HepG2 (cell line): ENCODE measurements around the gene FAM168A. TPM values are rescaled to one million over a fixed set of nuclear protein-coding genes. Genes with fewer than 3 reads are reported as not detected.

Experiments used
- ATAC-seq: fragments of 200-7000 bp; cut with Tn5 transposase; 3 replicates; pipeline ENCODE4 v1.9.1; 2020; ENCODE audit warnings: mild to moderate bottlenecking, moderate library complexity
- BruUV-seq: library from RNA; stranded (reverse); fragments of 400-500 nt; replicated peaks from 2 replicates; lab custom pipeline; 2021; lab: Mats Ljungman, UMichigan
- CTCF ChIA-PET: fragments of 300-600 bp; formaldehyde crosslinking; extraction: SDS; loops from one replicate; lab custom pipeline; 2021; ENCODE audit warnings: low total read pairs, inconsistent platforms, low intra/inter-chr PET ratio; lab: Yijun Ruan, JAX
- POLR2A ChIA-PET: fragments of 350-600 bp; sonication (Branson Sonifier 250); formaldehyde crosslinking; loops from one replicate; lab custom pipeline; 2020; ENCODE audit warnings: antibody characterized with exemption, inconsistent platforms; lab: Yijun Ruan, JAX
- DNase-seq: peaks from one replicate; pipeline ENCODE4 v3.0.0-alpha.2; 2015; ENCODE audit warnings: low spot score
- FAIRE-seq: peaks from 3 replicates; lab custom pipeline; 2011; peaks lifted over from hg19 to GRCh38; lab: Jason Lieb, UNC
- H2AFZ ChIP-seq: one replicate; pipeline ENCODE4 v1.6.1; 2011; ENCODE audit warnings: low read length, inconsistent platforms
- H3K27ac ChIP-seq: fragments of 300-600 bp; 3 replicates; pipeline ENCODE4 v1.8.0; 2011; ENCODE audit warnings: mixed run types, mild to moderate bottlenecking, mixed read lengths, low read length, inconsistent platforms; ENCODE audit not compliant: insufficient read depth; ENCODE audit errors: extremely low read length
- H3K27me3 ChIP-seq, 2 experiments: fragments of 200-600 bp in 1 of 2; 2 replicates in 1 of 2; 3 replicates in 1 of 2; pipeline versions ENCODE4 v1.6.0 to v1.8.0; 2011; ENCODE audit warnings: low read length in 2 of 2, mild to moderate bottlenecking in 2 of 2, moderate library complexity in 2 of 2, inconsistent platforms in 1 of 2; ENCODE audit not compliant: insufficient read depth in 2 of 2, control insufficient read depth in 1 of 2
- H3K36me3 ChIP-seq, 2 experiments: fragments of 200-600 bp in 1 of 2; replicated peaks in 1 of 2; 2 replicates in 1 of 2; 3 replicates in 1 of 2; pipeline versions ENCODE4 v1.5.1 to v1.8.0; 2011; ENCODE audit warnings: low read length in 2 of 2, inconsistent platforms in 1 of 2; ENCODE audit not compliant: insufficient read depth in 2 of 2, control insufficient read depth in 1 of 2
- H3K4me1 ChIP-seq: 2 replicates; pipeline ENCODE4 v1.5.1; 2012; ENCODE audit warnings: low read length, inconsistent platforms; ENCODE audit not compliant: insufficient read depth
- H3K4me2 ChIP-seq: 2 replicates; pipeline ENCODE4 v1.6.0; 2011; ENCODE audit warnings: low read depth, low read length, inconsistent platforms
- H3K4me3 ChIP-seq, 3 experiments: fragments of 200-600 bp in 1 of 3; sonication (generic), shearing (Covaris generic) in 1 of 3; replicated peaks in 1 of 3; 2 replicates each; pipeline ENCODE4 v1.5.1; 2011 to 2016; ENCODE audit warnings: low read length in 3 of 3, inconsistent platforms in 2 of 3, low read depth in 2 of 3, mild to moderate bottlenecking in 2 of 3, control low read depth in 1 of 3, mixed read lengths in 1 of 3; ENCODE audit not compliant: insufficient read depth in 1 of 3
- H3K79me2 ChIP-seq: one replicate; pipeline ENCODE4 v1.6.1; 2011; ENCODE audit warnings: low read length, inconsistent platforms; ENCODE audit not compliant: insufficient read depth
- H3K9ac ChIP-seq: 2 replicates; pipeline ENCODE4 v1.6.0; 2011; ENCODE audit warnings: mild to moderate bottlenecking, low read depth, low read length, inconsistent platforms; ENCODE audit not compliant: insufficient read depth
- H3K9me3 ChIP-seq: 2 replicates; pipeline ENCODE4 v1.5.1; 2012; ENCODE audit warnings: mild to moderate bottlenecking, low read length
- H4K20me1 ChIP-seq: 2 replicates; pipeline ENCODE4 v1.6.0; 2011; ENCODE audit warnings: inconsistent platforms, mild to moderate bottlenecking, low read length, moderate library complexity; ENCODE audit not compliant: insufficient read depth
- EED ChIP-seq: sonication (generic); formaldehyde crosslinking; IDR thresholded peaks from 2 replicates; pipeline ENCODE4 v1.5.0; 2020; ENCODE audit warnings: mild to moderate bottlenecking, missing genetic modification reagents
- FOSL2 ChIP-seq: sonication (generic); formaldehyde crosslinking; IDR thresholded peaks from 2 replicates; pipeline ENCODE4 v1.4.0; 2020; ENCODE audit warnings: missing genetic modification reagents
- FOXA3 ChIP-seq: IDR thresholded peaks from 2 replicates; pipeline ENCODE4 v1.6.1; 2016; ENCODE audit warnings: missing genetic modification reagents, missing compliant biosample characterization
- MYC ChIP-seq: sonication (generic); formaldehyde crosslinking; IDR thresholded peaks from 2 replicates; pipeline ENCODE4 v1.9.0; 2021; ENCODE audit warnings: missing genetic modification reagents, borderline replicate concordance
- POLR2A ChIP-seq, 2 experiments: IDR thresholded peaks; 2 replicates each; pipeline ENCODE4 v1.6.1; 2011; ENCODE audit warnings: low read depth in 2 of 2, low read length in 2 of 2, mild to moderate bottlenecking in 1 of 2, moderate library complexity in 1 of 2; ENCODE audit not compliant: insufficient read depth in 1 of 2
- ZNF3 ChIP-seq: IDR thresholded peaks from 2 replicates; pipeline ENCODE4 v1.7.0; 2017; ENCODE audit warnings: inconsistent platforms
- ZNF318 ChIP-seq: sonication (generic); formaldehyde crosslinking; IDR thresholded peaks from 2 replicates; pipeline ENCODE4 v1.4.0; 2020; ENCODE audit warnings: mild to moderate bottlenecking, missing genetic modification reagents
- ZNF326 ChIP-seq: sonication (generic); formaldehyde crosslinking; IDR thresholded peaks from 2 replicates; pipeline ENCODE4 v1.4.0; 2020; ENCODE audit warnings: missing genetic modification reagents, borderline replicate concordance
- ZNF629 ChIP-seq: sonication (generic); formaldehyde crosslinking; conservative IDR thresholded peaks from 2 replicates; pipeline ENCODE4 v1.5.0; 2020; ENCODE audit warnings: missing genetic modification reagents
- WGBS: methylation state at CpG from one replicate; pipeline ENCODE4 v1.1.6; 2017; ENCODE audit warnings: low lambda C conversion rate; 5-methylcytosine and 5-hydroxymethylcytosine counted together
- in situ Hi-C: cut with HindIII; loops from 2 replicates; pipeline ENCODE4 v1.10.0; 2017; ENCODE audit warnings: low pct_unique_long_range_greater_than_20kb; ENCODE audit not compliant: extremely low pct_ligation_motif_present
- intact Hi-C: fragments of 100-400 bp; cut with micrococcal nuclease; formaldehyde crosslinking; loops from one replicate; pipeline ENCODE4 v1.10.0; 2022; ENCODE audit not compliant: unreplicated experiment
- polyA plus RNA-seq, 8 experiments: library from polyadenylated mRNA; depleted of rRNA in 3 of 8; stranded (reverse) in 7 of 8; unstranded in 1 of 8; fragments of >200 nt; fragmentation: Illumina TruSeq in 4 of 8; extraction: Trizol in 4 of 8; gene quantifications; 2 replicates each; pipeline versions ENCODE4 v1.2.1 to v1.2.3, GENCODE V29; 2011 to 2016; ENCODE audit warnings: low read depth in 4 of 8, missing spikeins in 1 of 8, mixed read lengths in 1 of 8; ENCODE audit not compliant: insufficient read depth in 1 of 8
- total RNA-seq, 5 experiments: library from RNA; depleted of rRNA; stranded (reverse); fragments of >200 nt; fragmentation: Illumina TruSeq; extraction: Trizol; gene quantifications; 2 replicates each; pipeline ENCODE4 v1.2.3, GENCODE V29; 2016; ENCODE audit warnings: low read depth in 1 of 5

Gene FAM168A
- total and polyA plus RNA-seq, 2 of the 13 experiments (the other 11 are each of a cell fraction or from before 2014, with no cell fraction given), result 13.9 to 15.8 TPM

GRCh38 chr11:73577496-73577917, 20.4 kb downstream of the FAM168A start:
- no peak overlapping the region for H3K9ac ChIP-seq
- no TSS peak for BruUV-seq
- DNase-seq (no peak), FAIRE-seq (no peak), ATAC-seq (no peak)
- CTCF ChIA-PET, result no interaction called here
- 91% methylated on average over 1 of the region's 1 CpG for WGBS
- H3K4me2 ChIP-seq, result no peak overlapping the region
- H3K36me3 ChIP-seq, result peaks cover 0 to 4% of the 10 kb centered on the region in 2 experiments; a peak in 1 of 5 replicates
- no peak for TF ChIP-seq FOXA3 (CRISPR knock-in tag)
- TF ChIP-seq ZNF629 (CRISPR knock-in tag), result no peak
- TF ChIP-seq POLR2A (IDR thresholded peaks at IDR 0.05; ENCODE audit: insufficient read depth in 1 of 2, low read depth in 2 of 2, low read length in 2 of 2), result no peak
- no peak for TF ChIP-seq MYC (CRISPR knock-in tag)
- no peak for TF ChIP-seq FOSL2 (CRISPR knock-in tag)
- TF ChIP-seq EED (CRISPR knock-in tag), result no peak
- TF ChIP-seq ZNF318, result no peak
- no peak for TF ChIP-seq ZNF3 (CRISPR knock-in tag)
- no peak for TF ChIP-seq ZNF326 (CRISPR knock-in tag)
- no peaks in the 10 kb centered on the region for H3K27me3 ChIP-seq
- H4K20me1 ChIP-seq, result no peaks in the 10 kb centered on the region; the same call in 1 of the 2 replicates
- peaks cover 5% of the 10 kb centered on the region for H3K79me2 ChIP-seq
- H3K4me3 ChIP-seq, result no peak overlapping the region
- in situ Hi-C loops, result no loop called here
- no peak overlapping the region for H2AFZ ChIP-seq
- peaks cover 26% of the 10 kb centered on the region for H3K4me1 ChIP-seq
- POLR2A ChIA-PET, result no interaction called here
- intact Hi-C loops, result no loop called here
- no peaks in the 10 kb centered on the region for H3K9me3 ChIP-seq
- no peak overlapping the region for H3K27ac ChIP-seq
